ENCODE results near the gene CCS. TPM values are rescaled to one million over a fixed set of nuclear protein-coding genes. Genes with fewer than 3 reads are reported as not detected.
"Not testable (repeated sequence)": the region's sequence is repeated elsewhere in the genome, so short reads cannot be mapped to it uniquely, and the experiment has no call there.

Gene CCS
- total RNA-seq, 4 donors from 2014 or later = 30.6 to 70.1 (median 47.2) TPM

DNA sequence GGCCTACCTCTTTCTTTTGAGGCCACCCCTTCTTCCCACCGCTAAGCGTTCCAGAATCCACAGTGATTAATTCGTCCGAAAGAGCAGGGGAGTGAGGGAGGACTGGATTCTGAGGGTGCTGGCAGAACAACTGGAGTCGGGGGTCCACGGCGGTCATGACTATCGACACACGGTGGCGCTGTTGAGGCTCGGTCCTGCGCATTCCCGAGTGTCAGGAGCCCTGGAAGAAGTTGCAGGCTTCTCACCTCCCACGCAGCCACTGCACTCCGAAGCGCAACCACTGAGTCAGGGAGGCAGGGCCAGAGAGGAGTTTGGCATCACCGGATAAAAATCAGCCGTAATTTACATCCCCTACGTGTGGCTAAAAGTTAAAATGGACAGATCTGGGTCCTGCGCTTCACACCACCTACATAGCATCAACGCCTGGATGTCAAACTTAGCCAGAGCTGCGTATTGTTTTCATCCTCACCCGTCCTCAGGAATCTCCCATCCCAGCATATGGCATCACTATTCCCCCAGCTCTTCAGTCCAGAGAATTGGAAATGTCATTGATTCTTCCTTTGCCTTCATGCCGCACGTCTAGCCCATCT is 13.9 kb upstream of the CCS start:
- DNase-seq = peak; percentile 79 to 90 (median 85)
- Histone ChIP-seq H3K36me3 (no peaks in the 10 kb centered on the region), H3K4me1 (peaks cover 0 to 4% (median 3%) of the 10 kb centered on the region in 4 donors), H3K27ac (no peak overlapping the region), H3K27me3 (no peaks in the 10 kb centered on the region), H3K4me3 (no peak overlapping the region), H3K9me3 (no peaks in the 10 kb centered on the region)
- no peak for TF ChIP-seq POLR2A (IDR thresholded peaks at IDR 0.05)
- TF ChIP-seq, protein P1, sequence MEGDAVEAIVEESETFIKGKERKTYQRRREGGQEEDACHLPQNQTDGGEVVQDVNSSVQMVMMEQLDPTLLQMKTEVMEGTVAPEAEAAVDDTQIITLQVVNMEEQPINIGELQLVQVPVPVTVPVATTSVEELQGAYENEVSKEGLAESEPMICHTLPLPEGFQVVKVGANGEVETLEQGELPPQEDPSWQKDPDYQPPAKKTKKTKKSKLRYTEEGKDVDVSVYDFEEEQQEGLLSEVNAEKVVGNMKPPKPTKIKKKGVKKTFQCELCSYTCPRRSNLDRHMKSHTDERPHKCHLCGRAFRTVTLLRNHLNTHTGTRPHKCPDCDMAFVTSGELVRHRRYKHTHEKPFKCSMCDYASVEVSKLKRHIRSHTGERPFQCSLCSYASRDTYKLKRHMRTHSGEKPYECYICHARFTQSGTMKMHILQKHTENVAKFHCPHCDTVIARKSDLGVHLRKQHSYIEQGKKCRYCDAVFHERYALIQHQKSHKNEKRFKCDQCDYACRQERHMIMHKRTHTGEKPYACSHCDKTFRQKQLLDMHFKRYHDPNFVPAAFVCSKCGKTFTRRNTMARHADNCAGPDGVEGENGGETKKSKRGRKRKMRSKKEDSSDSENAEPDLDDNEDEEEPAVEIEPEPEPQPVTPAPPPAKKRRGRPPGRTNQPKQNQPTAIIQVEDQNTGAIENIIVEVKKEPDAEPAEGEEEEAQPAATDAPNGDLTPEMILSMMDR (IDR thresholded peaks at IDR 0.05) = peak; percentile 81 to 91 (median 88)

DNA sequence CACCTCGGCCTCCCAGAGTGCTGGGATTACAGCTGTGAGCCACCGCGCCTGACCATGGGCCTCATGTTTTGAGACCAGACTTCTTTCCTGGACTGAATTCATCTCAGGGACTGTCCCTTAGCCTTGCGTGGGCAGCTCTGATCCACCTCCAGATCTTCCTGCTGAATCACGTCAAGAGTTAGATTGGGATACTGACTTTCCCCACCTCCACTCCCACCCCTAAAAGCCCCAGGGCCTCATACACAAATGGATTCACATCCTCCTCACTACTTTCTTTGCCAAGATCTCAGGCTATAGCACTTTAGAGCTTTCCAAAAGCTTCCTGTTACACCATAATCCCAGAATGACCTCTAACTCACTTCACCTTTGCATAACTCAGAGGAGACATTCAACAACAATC is 12.2 kb upstream of the CCS start:
- no peak for DNase-seq
- H3K4me3 ChIP-seq = no peak overlapping the region

DNA sequence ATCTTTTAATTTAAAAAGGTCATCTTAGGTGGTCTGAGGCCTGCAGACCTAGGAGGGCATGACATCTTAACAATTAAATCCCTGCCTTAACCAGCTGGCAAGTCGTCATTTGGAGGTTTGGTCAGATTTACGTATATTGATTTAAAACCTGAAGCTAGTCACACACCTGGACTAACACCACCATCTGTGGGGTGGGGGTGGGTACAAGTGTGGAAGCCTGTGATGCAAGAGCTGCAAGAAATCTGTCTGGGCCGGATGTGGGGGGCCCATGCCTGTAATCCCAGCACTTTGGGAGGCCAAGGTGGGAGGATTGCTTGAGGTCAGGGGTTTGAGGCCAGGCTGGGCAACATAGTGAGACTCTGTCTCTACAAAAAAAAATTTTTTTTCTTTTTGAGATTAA is 11.7 kb upstream of the CCS start:
- Histone ChIP-seq H3K27ac (no peak overlapping the region), H3K9me3 (no peaks in the 10 kb centered on the region), H3K4me3 (no peak overlapping the region), H3K36me3 (no peaks in the 10 kb centered on the region), H3K27me3 (no peaks in the 10 kb centered on the region), H3K4me1 (peaks cover 0 to 4% (median 3%) of the 10 kb centered on the region in 4 donors)
- no peak for DNase-seq
- TF ChIP-seq, protein P1 (IDR thresholded peaks at IDR 0.05) = no peak
- TF ChIP-seq POLR2A (IDR thresholded peaks at IDR 0.05) = no peak

More for the DNA sequence above, 12.2 kb upstream of the CCS start:
- H3K27ac ChIP-seq = no peak overlapping the region
- TF ChIP-seq POLR2A (IDR thresholded peaks at IDR 0.05) = no peak
- TF ChIP-seq, protein P1 (IDR thresholded peaks at IDR 0.05) = no peak
- no peaks in the 10 kb centered on the region for H3K36me3 ChIP-seq
- H3K27me3 ChIP-seq = no peaks in the 10 kb centered on the region
- H3K4me1 ChIP-seq = peaks cover 0 to 4% (median 3%) of the 10 kb centered on the region in 4 donors
- H3K9me3 ChIP-seq = no peaks in the 10 kb centered on the region

DNA sequence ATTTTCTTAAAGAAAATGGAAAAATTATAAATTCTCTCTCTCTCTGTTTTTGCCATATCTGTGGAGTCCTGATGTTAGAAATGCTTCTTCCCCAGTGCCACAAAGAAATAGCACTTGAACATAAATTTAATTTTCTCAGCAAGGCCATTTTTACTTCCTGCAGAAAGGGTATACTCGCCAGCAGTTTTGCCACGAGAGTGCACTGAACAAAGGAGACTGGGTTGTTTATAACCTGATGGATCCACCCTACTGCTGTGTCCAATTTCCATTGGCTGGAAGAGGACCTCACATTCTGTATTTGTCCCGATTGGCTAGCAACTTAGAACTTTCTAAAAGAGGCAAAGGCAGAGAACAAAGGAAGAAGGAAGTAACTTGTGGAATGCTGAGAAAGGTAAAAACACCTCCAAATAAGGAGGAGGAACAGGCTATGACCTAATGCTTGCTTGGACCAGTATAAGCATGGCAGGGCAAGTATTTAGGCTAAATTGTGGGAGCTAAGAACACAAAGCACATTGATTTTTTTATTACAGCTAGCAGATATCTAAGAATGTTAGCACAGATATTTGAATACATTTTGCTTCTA is 10.3 kb upstream of the CCS start:
- H3K4me3 ChIP-seq, DNase-seq, H3K36me3 ChIP-seq, H3K4me1 ChIP-seq, H3K27me3 ChIP-seq, H3K27ac ChIP-seq, H3K9me3 ChIP-seq: not testable (repeated sequence)

DNA sequence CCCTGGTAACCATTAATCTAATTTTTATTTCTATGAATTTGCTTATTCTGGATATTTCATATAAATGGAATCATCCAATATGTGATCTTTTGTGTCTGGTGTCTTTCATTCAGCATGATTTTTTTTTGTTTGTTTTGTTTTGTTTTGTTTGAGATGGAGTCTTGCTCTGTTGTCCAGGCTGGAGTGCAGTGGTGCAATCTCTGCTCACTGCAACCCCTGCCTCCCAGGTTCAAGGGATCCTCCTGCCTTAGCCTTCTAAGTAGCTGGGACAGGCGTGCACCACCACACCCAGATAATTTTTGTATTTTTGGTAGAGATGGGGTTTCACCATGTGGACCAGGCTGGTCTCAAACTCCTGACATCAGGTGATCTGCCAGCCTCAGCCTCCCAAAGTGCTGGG is 7.5 kb upstream of the CCS start:
- H3K4me3 ChIP-seq, H3K27me3 ChIP-seq, H3K36me3 ChIP-seq, DNase-seq, H3K9me3 ChIP-seq, H3K4me1 ChIP-seq, H3K27ac ChIP-seq: not testable (repeated sequence)

DNA sequence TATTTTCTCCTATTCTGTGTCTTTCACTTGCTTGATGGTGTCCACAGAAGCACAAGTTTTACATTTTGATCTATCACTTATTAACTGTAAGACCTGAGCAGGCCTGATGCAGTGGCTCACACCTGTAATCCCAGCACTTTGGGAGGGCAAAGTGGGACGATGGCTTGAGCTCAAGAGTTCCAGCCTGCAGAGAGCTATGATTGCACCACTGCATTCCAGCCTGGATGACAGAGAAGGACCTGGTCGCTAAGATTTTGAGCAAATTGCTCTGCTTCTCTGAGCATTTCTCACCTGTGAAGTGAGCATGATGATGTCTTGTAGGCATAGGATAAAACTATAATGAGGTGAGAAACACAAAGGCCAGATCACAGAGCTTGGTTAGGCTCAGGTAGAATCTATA is 6.8 kb upstream of the CCS start:
- Histone ChIP-seq H3K27me3 (no peaks in the 10 kb centered on the region), H3K4me3 (no peak overlapping the region), H3K9me3 (no peaks in the 10 kb centered on the region), H3K36me3 (no peaks in the 10 kb centered on the region), H3K4me1 (no peaks in the 10 kb centered on the region), H3K27ac (no peak overlapping the region)
- TF ChIP-seq, protein P1 (IDR thresholded peaks at IDR 0.05) = no peak
- TF ChIP-seq POLR2A (IDR thresholded peaks at IDR 0.05) = no peak
- no peak for DNase-seq

DNA sequence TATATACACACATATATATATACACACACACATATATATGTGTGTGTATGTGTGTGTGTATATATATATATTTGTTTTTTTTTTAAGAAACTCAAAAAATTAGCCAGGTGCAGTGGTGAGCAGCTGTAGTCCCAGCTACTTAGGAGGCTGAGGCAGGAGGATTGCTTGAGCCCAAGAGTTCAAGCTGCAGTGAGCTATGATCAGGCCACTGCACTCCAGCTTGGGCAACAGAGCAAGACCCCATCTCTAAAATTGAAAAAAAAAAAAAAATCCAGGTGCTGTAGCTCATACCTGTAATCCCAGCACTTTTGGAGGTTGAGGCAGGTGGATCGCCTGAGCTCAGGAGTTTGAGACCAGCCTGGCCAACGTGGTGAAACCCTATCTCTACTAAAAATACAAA is 3.7 kb upstream of the CCS start:
- H3K4me3 ChIP-seq, H3K27me3 ChIP-seq, H3K27ac ChIP-seq, DNase-seq, H3K36me3 ChIP-seq, H3K9me3 ChIP-seq: not testable (repeated sequence)
- H3K4me1 ChIP-seq = peaks cover 3 to 20% (median 9%) of the 10 kb centered on the region in 4 donors

Measured in Peyer's patch (tissue), 4 donors.